Stimulated activated CD8-positive, alpha-beta memory T cell treated with anti-CD3 and anti-CD28 coated beads, Interleukin-7, amount 100 ng/mL, for 48 hours (primary cell): Measurements from ENCODE around the gene SVIL.
"Not testable (repeated sequence)": the region's sequence is repeated elsewhere in the genome, so short reads cannot be mapped to it uniquely, and the experiment has no call there.

Source experiments
- DNase-seq, 2 donors: peaks; one replicate each; pipeline ENCODE4 v3.0.0-alpha.2; 2020; ENCODE audit warnings: low read depth in 1 of 2; ENCODE audit errors: extremely low read depth in 1 of 2

Gene SVIL

GRCh38 chr10:29607576-29607975, 27.2 kb downstream of the SVIL start:
- no peak for DNase-seq

DNA sequence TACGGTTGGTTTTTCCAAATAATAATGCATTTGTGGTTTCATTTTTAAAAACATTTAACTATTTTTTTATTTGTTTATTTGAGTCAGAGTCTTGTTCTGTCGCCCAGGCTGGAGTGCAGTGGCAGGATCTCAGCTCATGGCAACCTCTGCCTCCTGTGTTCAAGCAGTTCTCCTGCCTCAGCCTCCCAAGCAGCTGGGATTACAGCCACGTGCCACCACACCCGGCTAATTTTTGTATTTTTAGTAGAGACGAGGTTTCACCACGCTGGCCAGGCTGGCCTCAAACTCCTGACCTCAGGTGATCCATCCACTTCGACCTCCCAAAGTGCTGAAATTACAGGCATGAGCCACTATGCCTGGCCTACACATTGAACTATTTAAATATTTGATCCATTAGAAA, 28.1 kb downstream of the SVIL start:
- DNase-seq = not testable (repeated sequence)

- DNase-seq = no peak
Observed at GRCh38 chr10:29604291-29604825, 30.4 kb downstream of the SVIL start.

- DNase-seq = no peak
Observed at GRCh38 chr10:29603223-29603896, 31.4 kb downstream of the SVIL start.

GRCh38 chr10:29600821-29601220, 34.0 kb downstream of the SVIL start:
- no peak for DNase-seq

- no peak for DNase-seq
Observed at GRCh38 chr10:29600067-29600466, 34.7 kb downstream of the SVIL start.

- DNase-seq = no peak
Observed at GRCh38 chr10:29598851-29599311, 35.9 kb downstream of the SVIL start.

DNA sequence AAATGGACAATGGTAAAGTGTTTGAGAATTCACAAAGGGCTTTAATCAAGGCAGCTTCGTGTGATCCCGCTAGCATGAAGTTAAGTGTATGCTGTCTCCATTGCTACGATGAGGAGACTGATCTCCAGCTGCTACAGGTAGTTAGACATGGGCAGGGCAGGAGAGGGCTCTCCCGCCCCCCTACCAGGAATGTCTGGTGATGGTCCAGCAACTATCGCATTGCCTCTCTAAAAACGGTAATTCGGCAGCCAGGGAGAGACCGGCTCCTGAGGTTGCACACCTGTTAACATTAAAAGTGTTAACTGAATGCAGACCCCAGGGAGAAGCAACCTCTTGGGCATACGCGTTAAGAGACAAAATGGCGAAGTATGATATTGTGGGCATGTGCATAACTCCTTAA, 37.9 kb downstream of the SVIL start:
- DNase-seq = no peak

DNA sequence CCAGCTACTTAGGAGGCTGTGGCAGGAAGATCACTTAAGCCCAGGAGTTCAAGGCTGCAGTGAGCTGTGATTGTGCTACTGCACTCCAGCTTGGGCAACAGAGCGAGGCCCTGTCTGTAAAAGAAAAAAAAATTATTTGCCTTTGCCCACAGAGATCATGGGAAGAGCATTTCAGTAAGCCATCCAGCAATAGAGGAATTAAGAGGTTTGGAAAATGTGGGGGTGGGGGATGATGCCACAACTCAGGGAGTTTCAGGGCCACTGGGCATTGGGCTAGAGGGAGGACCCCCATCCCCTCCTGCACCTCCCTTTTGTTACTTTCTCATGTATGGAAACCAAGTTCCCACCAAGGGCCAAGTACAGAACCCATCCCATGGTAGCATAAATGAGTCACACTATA, 38.4 kb downstream of the SVIL start:
- DNase-seq = no peak

GRCh38 chr10:29595636-29596225, 39.0 kb downstream of the SVIL start:
- DNase-seq = no peak

GRCh38 chr10:29595146-29595545, 39.6 kb downstream of the SVIL start:
- no peak for DNase-seq

DNA sequence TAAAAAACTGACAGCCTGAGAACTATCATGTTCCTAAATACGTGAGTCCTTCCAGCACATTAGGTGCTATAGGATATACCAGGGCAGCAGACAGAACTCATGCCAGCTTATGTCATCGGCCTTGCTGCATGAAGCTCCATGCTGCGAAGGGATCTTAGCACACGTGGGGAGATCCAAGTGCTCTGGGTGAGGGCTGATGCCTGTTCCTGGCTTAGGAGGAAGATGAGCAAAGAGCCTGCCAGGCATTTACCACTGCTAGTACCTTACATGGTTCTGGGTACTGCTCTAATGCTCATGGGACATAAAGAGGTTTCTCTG, 43.2 kb downstream of the SVIL start:
- DNase-seq = no peak

- DNase-seq = no peak
Observed at GRCh38 chr10:29590915-29591650, 43.7 kb downstream of the SVIL start.

- DNase-seq = no peak
Observed at GRCh38 chr10:29588629-29589421, 45.9 kb downstream of the SVIL start.

- DNase-seq = not testable (repeated sequence)
Observed at GRCh38 chr10:29587750-29588628, 46.8 kb downstream of the SVIL start.

DNA sequence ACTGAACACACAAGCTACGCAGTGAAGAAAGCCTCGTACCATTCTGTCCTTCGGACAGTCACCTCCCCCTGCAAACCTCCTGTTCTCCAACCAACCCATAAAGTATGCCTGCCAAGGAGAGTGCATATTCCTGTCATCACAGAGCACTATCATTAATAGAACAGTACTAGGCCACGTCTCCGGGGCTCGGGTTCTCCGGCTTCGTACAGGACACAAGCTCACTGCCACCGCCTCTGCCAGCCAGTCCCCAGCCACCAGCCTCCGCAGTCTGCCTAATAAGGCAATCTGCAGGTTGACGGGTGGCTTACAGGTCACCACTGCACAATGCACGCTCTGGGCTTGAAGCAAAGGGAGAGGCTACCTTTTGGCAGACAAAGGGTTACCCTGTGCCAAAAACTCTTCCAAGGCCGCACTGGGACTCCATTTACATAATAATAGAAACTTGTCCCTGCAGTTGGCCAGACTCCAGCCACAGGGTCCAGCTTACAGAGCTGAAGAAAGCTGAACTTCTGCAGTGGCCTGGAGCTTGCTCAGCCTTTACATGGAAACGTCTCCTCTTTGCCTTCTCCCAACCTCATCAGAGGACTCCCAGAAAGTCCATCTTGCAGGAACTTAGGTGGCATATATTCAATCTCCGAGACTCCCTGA, 47.5 kb downstream of the SVIL start:
- not testable (repeated sequence) for DNase-seq

DNA sequence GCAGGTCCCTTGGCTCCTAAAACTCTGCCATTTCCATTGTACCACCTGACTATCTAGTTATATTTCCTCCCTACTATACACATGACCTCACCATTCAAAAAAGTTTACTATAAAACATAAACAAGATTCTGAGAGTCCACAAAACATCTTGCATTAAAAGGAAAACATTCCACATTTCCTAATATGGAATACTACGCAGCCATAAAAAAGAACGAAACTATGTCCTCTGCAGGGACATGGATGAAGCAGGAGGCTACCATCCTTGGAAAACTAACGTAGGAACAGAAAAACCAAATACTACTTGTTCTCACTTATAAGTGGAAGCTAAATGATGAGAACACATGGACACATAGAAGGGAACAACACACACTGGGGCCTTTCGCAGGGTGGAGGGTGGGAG, 48.3 kb downstream of the SVIL start:
- no peak for DNase-seq

GRCh38 chr10:29585488-29585976, 49.2 kb downstream of the SVIL start:
- no peak for DNase-seq

- DNase-seq = no peak
Observed at GRCh38 chr10:29584436-29584835, 50.3 kb downstream of the SVIL start.
